HG02763 (cell line): Measurements from ENCODE around the gene ABCG1.

Experiments used
- ATAC-seq: cut with Tn5 transposase; IDR thresholded peaks from one replicate; pipeline ENCODE4 v1.9.1; 2021; ENCODE audit warnings: mild to moderate bottlenecking, moderate library complexity; ENCODE audit not compliant: unreplicated experiment

ABCG1 gene

DNA sequence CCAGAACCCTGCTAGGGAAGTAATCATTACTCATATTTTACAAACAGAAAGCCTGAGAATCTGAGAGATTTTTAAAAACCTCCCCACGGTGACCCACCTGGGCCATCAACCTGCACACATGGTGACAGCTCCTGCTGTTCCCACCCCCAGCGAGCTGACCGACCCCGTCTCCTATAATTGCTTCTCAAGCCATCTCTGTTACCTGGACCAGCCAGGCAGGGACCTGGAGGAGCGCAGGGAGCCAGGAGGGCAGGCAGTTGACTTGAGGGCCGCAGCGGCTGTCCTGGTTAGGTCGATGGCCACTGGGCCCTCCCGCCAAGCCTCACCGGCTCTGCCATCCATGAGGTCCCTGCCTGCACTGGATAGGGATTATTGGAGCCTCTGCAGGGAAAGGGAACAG, 124.2 kb downstream of the ABCG1 start:
- no peak for ATAC-seq

DNA sequence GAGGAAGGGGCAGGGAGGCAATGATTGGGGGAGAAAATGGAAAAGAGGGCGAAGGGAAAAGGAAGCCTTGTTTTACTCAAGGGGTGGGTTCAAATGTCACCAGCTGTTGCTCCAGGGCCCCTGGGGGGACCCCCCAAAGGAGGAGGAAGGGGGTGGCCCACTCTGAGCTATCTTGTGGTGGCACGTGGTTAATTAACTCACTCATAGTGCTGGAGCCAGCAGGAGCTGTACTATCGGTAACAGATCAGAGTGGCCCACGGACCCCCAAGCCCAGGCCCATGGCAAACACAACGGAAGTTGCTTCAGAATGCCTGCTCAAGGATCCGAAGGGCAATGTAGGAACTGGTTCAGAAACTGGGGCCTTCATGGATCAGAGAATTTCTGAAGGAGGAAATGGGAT, 124.6 kb downstream of the ABCG1 start:
- no peak for ATAC-seq

DNA sequence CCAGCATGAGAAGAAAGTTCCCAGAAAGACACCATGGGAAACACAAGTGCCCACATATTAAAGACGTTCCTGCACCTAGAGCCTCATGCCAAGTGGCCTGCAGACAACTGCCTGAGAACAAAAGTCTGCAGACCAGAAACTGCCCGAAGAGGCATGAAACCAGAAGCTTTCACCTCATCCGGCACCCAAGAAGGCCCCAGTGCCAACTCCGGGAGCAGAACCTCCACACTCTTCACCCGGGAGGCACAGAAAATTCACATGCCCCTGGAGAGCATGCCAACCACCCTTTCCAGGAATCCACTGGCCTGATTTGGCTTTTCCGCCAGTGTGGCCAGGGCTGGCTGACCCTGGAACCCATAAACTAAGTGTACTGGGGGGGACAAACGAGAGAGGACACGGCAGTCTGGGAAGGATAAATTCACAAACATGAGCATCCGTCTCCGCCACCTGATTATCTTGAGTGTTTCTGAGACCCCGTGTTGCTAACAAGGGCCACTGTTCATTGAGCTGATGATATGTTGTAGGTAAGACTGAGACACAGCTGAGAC, 125.1 kb downstream of the ABCG1 start:
- ATAC-seq = no peak

DNA sequence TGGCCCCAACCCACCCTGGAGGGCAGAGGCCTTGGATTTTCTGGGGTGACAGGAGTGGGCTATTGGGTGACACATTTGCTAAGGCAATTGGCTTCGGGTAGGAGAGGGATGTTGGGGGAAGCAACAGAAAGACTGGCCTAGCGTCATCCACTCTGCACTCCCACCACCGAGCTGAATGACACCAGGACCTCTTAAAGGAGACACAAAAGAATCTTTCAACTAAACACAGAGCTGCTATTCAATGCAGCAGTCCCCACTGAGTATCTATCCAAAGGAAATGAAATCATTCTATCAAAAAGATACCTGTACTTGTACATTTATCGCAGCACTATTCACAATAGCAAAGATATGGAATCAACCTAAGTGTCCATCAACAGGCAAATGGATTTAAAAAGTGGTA, 125.7 kb downstream of the ABCG1 start:
- no peak for ATAC-seq

DNA sequence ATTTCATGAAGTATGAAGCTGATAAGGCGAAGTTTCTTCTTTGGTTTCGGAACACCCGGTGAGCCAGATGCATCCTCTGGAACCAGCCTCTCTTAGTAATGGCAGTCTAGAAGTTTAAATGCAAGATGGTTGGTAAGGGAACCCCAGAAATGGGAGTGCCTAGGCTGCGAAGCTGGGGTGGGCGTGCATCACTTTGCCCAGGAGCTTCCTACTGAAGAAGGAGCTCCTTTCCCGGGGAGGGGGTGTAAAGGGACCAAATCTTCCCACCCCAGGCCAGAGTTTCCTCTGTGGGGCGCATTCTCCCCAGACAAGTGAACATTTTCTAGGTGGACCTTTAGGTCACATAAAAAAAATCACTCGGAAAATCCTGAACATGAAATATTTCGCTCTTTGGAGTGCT, 127.5 kb downstream of the ABCG1 start:
- ATAC-seq = no peak
